ENCODE results near the gene PICALM. TPM values are rescaled to one million over a fixed set of nuclear protein-coding genes. Genes with fewer than 3 reads are reported as not detected.

PICALM gene
- total RNA-seq, 2 donors from 2014 or later, result 97.8 to 132 TPM

GRCh38 chr11:86013713-86014112 lies 55.2 kb downstream of the PICALM start:
- DNase-seq, result no peak
- H3K9me3 ChIP-seq, result no peaks in the 10 kb centered on the region
- no peak overlapping the region for H3K4me3 ChIP-seq
- no peak for TF ChIP-seq CTCF (IDR thresholded peaks at IDR 0.05)
- no peaks in the 10 kb centered on the region for H3K27me3 ChIP-seq
- H3K27ac ChIP-seq, result no peak overlapping the region
- peaks cover 9 to 12% of the 10 kb centered on the region in 2 donors for H3K36me3 ChIP-seq (replicated peaks in 1 of 2; ENCODE audit: insufficient read depth in 1 of 2, low read depth in 2 of 2)
- H3K4me1 ChIP-seq, result no peaks in the 10 kb centered on the region
- intact Hi-C loops (cut with DNase I), result no loop called here
- ATAC-seq, result no peak

- intact Hi-C loops (cut with DNase I), result no loop called here
- Histone ChIP-seq H3K4me1 (no peaks in the 10 kb centered on the region), H3K9me3 (no peaks in the 10 kb centered on the region), H3K27me3 (no peaks in the 10 kb centered on the region), H3K27ac (no peak overlapping the region), H3K4me3 (no peak overlapping the region), H3K36me3 (replicated peaks in 1 of 2; ENCODE audit: insufficient read depth in 1 of 2, low read depth in 2 of 2) (peaks cover 9 to 19% of the 10 kb centered on the region in 2 donors)
- TF ChIP-seq CTCF (IDR thresholded peaks at IDR 0.05), result no peak
- TF ChIP-seq POLR2A (IDR thresholded peaks at IDR 0.05), result no peak
- DNase-seq (no peak), ATAC-seq (no peak)
- 82 to 89% methylated on average over 1 of the region's 1 CpG for WGBS, 2 donors
Measured at GRCh38 chr11:86011175-86011574, 57.7 kb downstream of the PICALM start.

GRCh38 chr11:86003654-86004053 lies 65.2 kb downstream of the PICALM start:
- intact Hi-C loops (cut with DNase I), result no loop called here

DNA sequence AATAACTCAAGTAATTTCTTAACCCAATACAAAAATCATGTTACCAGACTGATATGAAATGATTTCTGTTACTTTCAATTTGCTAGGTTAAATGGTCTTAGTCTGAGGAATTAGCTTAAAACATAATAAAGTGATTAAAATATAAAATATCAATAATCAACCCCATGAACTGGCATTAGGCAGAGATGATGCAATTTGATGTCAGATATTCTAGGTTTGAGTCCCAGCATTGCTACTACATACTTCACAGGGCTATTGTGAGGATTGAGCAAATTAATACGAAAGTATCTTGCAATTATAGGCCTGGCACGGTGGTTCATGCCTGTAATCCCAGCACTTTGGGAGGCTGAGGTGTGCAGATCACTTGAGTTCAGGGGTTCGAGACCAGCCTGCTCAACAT lies 66.5 kb downstream of the PICALM start:
- H3K36me3 ChIP-seq (replicated peaks in 1 of 2; ENCODE audit: insufficient read depth in 1 of 2, low read depth in 2 of 2), result peaks cover 0 to 26% of the 10 kb centered on the region in 2 donors

More at GRCh38 chr11:86003654-86004053, 65.2 kb downstream of the PICALM start:
- Histone ChIP-seq H3K27ac (no peak overlapping the region), H3K27me3 (no peaks in the 10 kb centered on the region), H3K4me3 (no peak overlapping the region), H3K4me1 (no peaks in the 10 kb centered on the region), H3K36me3 (replicated peaks in 1 of 2; ENCODE audit: insufficient read depth in 1 of 2, low read depth in 2 of 2) (peaks cover 7 to 24% of the 10 kb centered on the region in 2 donors), H3K9me3 (no peaks in the 10 kb centered on the region)
- no peak for TF ChIP-seq CTCF (IDR thresholded peaks at IDR 0.05)
- TF ChIP-seq POLR2A (IDR thresholded peaks at IDR 0.05), result no peak
- ATAC-seq (no peak), DNase-seq (no peak)
- WGBS, 2 donors, result 40 to 46% methylated on average over 2 of the region's 2 CpGs

More for the DNA sequence above, 66.5 kb downstream of the PICALM start:
- DNase-seq, result no peak
- TF ChIP-seq POLR2A (IDR thresholded peaks at IDR 0.05) (no peak), CTCF (IDR thresholded peaks at IDR 0.05) (no peak)
- Histone ChIP-seq H3K4me3 (no peak overlapping the region), H3K27me3 (no peaks in the 10 kb centered on the region), H3K27ac (no peak overlapping the region), H3K9me3 (no peaks in the 10 kb centered on the region), H3K4me1 (no peaks in the 10 kb centered on the region)
- intact Hi-C loops (cut with DNase I), result no loop called here
- 89 to 96% methylated on average over 3 of the region's 3 CpGs for WGBS, 2 donors
- ATAC-seq, result no peak
